HCT116 (cell line): ENCODE results near the gene ARID5A. TPM values are rescaled to one million over a fixed set of nuclear protein-coding genes. Genes with fewer than 3 reads are reported as not detected.
A peak's percentile ranks its signal among the peaks of the same experiment; 100 is the strongest.

Experiments
- ATAC-seq: fragments of 200-7000 bp; cut with Tn5 transposase; 2 replicates; pipeline ENCODE4 v1.9.1; 2020; ENCODE audit warnings: mild to moderate bottlenecking, moderate library complexity
- BruUV-seq: library from RNA; stranded (reverse); fragments of 400-500 nt; replicated peaks from 2 replicates; lab custom pipeline; 2021; lab: Mats Ljungman, UMichigan
- CTCF ChIA-PET: fragments of 300-600 bp; sonication (Branson Sonifier 250); formaldehyde crosslinking; loops from one replicate; lab custom pipeline; 2021; ENCODE audit warnings: antibody characterized with exemption; lab: Charles Lee
- POLR2A ChIA-PET: fragments of 300-600, 350-600 bp; sonication (Branson Sonifier 250); formaldehyde crosslinking; loops from one replicate; lab custom pipeline; 2021; ENCODE audit warnings: antibody characterized with exemption; lab: Charles Lee
- RAD21 ChIA-PET, 2 experiments: fragments of 300-600 bp; sonication (Branson Sonifier 250); formaldehyde crosslinking; loops; one replicate each; lab custom pipeline; 2023; ENCODE audit warnings: low total read pairs in 2 of 2; ENCODE audit not compliant: uncharacterized antibody in 2 of 2, unreplicated experiment in 2 of 2, low non-redundant PET in 1 of 2; lab: Charles Lee
- DNase-seq: peaks from one replicate; pipeline ENCODE4 v3.0.0-alpha.2; 2010; ENCODE audit warnings: low read depth, low spot score
- H2AFZ ChIP-seq: fragments of 200-600 bp; shearing (Covaris generic), sonication (generic); 2 replicates; pipeline ENCODE4 v1.6.1; 2017; ENCODE audit warnings: low read depth, mixed run types, mixed read lengths, antibody characterized with exemption, low read length; ENCODE audit not compliant: poor library complexity, severe bottlenecking
- H3K27ac ChIP-seq: 2 replicates; pipeline ENCODE4 v1.5.1; 2012; ENCODE audit warnings: low read depth, low read length
- H3K27me3 ChIP-seq: fragments of 200-600 bp; sonication (generic); 2 replicates; pipeline ENCODE4 v1.6.1; 2016; ENCODE audit warnings: mixed run types, low read length, mixed read lengths; ENCODE audit not compliant: insufficient read depth
- H3K36me3 ChIP-seq, 2 experiments: fragments of 200-500 bp in 1 of 2; fragments of 200-600 bp in 1 of 2; sonication (Bioruptor generic) in 1 of 2; sonication (generic) in 1 of 2; 2 replicates each; pipeline versions ENCODE4 v1.5.1 to v1.6.1; 2014 to 2016; ENCODE audit warnings: low read length in 2 of 2, inconsistent platforms in 1 of 2, mixed read lengths in 1 of 2, mixed run types in 1 of 2; ENCODE audit not compliant: insufficient read depth in 2 of 2, control insufficient read depth in 1 of 2
- H3K4me1 ChIP-seq, 2 experiments: fragments of 200-600 bp in 1 of 2; sonication (generic) in 1 of 2; 2 replicates each; pipeline versions ENCODE4 v1.5.1 to v1.6.1; 2012 to 2017; ENCODE audit warnings: low read length in 2 of 2, inconsistent platforms in 1 of 2, mild to moderate bottlenecking in 1 of 2, mixed read lengths in 1 of 2, mixed run types in 1 of 2, moderate library complexity in 1 of 2; ENCODE audit not compliant: insufficient read depth in 2 of 2, control insufficient read depth in 1 of 2
- H3K4me2 ChIP-seq: fragments of 200-600 bp; sonication (generic); 2 replicates; pipeline ENCODE4 v1.6.1; 2017; ENCODE audit warnings: mixed run types, low read length, mixed read lengths
- H3K4me3 ChIP-seq, 2 experiments: fragments of 200-600 bp in 1 of 2; sonication (generic) in 1 of 2; replicated peaks in 1 of 2; 2 replicates each; pipeline ENCODE4 v1.5.1; 2011 to 2016; ENCODE audit warnings: low read length in 2 of 2, control low read depth in 1 of 2, low read depth in 1 of 2, mild to moderate bottlenecking in 1 of 2, mixed read lengths in 1 of 2, mixed run types in 1 of 2
- H3K79me2 ChIP-seq: fragments of 200-600 bp; sonication (generic); 2 replicates; pipeline ENCODE4 v1.6.1; 2017; ENCODE audit warnings: mild to moderate bottlenecking, mixed run types, low read length, moderate library complexity, mixed read lengths; ENCODE audit not compliant: insufficient read depth
- H3K9ac ChIP-seq: fragments of 200-600 bp; sonication (generic); 2 replicates; pipeline ENCODE4 v1.6.1; 2016; ENCODE audit warnings: low read length, mixed read lengths
- H3K9me2 ChIP-seq: fragments of 200-600 bp; sonication (generic), shearing (Covaris generic); 2 replicates; pipeline ENCODE4 v1.6.1; 2017; ENCODE audit warnings: mixed run types, mild to moderate bottlenecking, moderate library complexity; ENCODE audit not compliant: insufficient read depth
- H3K9me3 ChIP-seq, 2 experiments: fragments of 200-500 bp in 1 of 2; fragments of 200-600 bp in 1 of 2; sonication (Bioruptor generic) in 1 of 2; sonication (generic) in 1 of 2; 2 replicates each; pipeline ENCODE4 v1.6.1; 2014 to 2017; ENCODE audit warnings: low read length in 2 of 2, mixed read lengths in 2 of 2, inconsistent platforms in 1 of 2, low read depth in 1 of 2, mild to moderate bottlenecking in 1 of 2, mixed run types in 1 of 2, moderate library complexity in 1 of 2; ENCODE audit not compliant: control insufficient read depth in 1 of 2, insufficient read depth in 1 of 2
- H4K20me1 ChIP-seq: fragments of 200-600 bp; sonication (generic), shearing (Covaris generic); 2 replicates; pipeline ENCODE4 v1.6.1; 2017; ENCODE audit warnings: mixed run types, mild to moderate bottlenecking, moderate library complexity; ENCODE audit not compliant: insufficient read depth
- CBX3 ChIP-seq: IDR thresholded peaks from 2 replicates; pipeline ENCODE4 v1.6.1; 2012; ENCODE audit warnings: low read depth
- CEBPB ChIP-seq: IDR thresholded peaks from 2 replicates; pipeline ENCODE4 v1.6.1; 2012; ENCODE audit warnings: low read depth
- EGR1 ChIP-seq: IDR thresholded peaks from 2 replicates; pipeline ENCODE4 v1.6.1; 2012; ENCODE audit warnings: low read depth
- EZH2 ChIP-seq: fragments of 200-600 bp; sonication (generic); IDR thresholded peaks from 2 replicates; pipeline ENCODE4 v1.6.1; 2017; ENCODE audit warnings: antibody characterized with exemption, mixed run types
- FOSL1 ChIP-seq: IDR thresholded peaks from 2 replicates; pipeline ENCODE4 v1.6.1; 2012; ENCODE audit warnings: low read depth
- POLR2A ChIP-seq: IDR thresholded peaks from 2 replicates; pipeline ENCODE4 v1.7.0; 2011; ENCODE audit warnings: borderline replicate concordance; ENCODE audit not compliant: insufficient read depth, insufficient read length; ENCODE audit errors: extremely low read depth
- POLR2AphosphoS5 ChIP-seq: IDR thresholded peaks from 2 replicates; pipeline ENCODE4 v1.6.1; 2011; ENCODE audit warnings: mild to moderate bottlenecking, low read depth, low read length, moderate library complexity
- RAD21 ChIP-seq: IDR thresholded peaks from 2 replicates; pipeline ENCODE4 v1.6.1; 2012; ENCODE audit warnings: low read depth, mild to moderate bottlenecking
- SP1 ChIP-seq: IDR thresholded peaks from 2 replicates; pipeline ENCODE4 v1.6.1; 2012; ENCODE audit warnings: low read depth
- SRF ChIP-seq: IDR thresholded peaks from 2 replicates; pipeline ENCODE4 v1.6.1; 2012; ENCODE audit warnings: low read depth
- YY1 ChIP-seq: IDR thresholded peaks from 2 replicates; pipeline ENCODE4 v1.6.1; 2011; ENCODE audit warnings: low read length, low read depth, moderate library complexity, mild to moderate bottlenecking; ENCODE audit not compliant: insufficient replicate concordance; ENCODE audit errors: extremely low read depth
- ZFX ChIP-seq: fragments of 450-650 bp; IDR thresholded peaks from 2 replicates; pipeline ENCODE4 v1.6.1; 2017
- ZNF274 ChIP-seq: fragments of 200-500 bp; sonication (Bioruptor generic); IDR thresholded peaks from 2 replicates; pipeline ENCODE4 v1.6.1; 2014; ENCODE audit warnings: mild to moderate bottlenecking, low read depth, low read length, inconsistent platforms
- intact Hi-C: fragments of 100-400 bp; cut with micrococcal nuclease; formaldehyde crosslinking; loops from 2 replicates; pipeline ENCODE4 v1.10.0; 2022
- total RNA-seq: library from RNA; stranded (reverse); gene quantifications from one replicate; pipeline ENCODE4 v1.2.1, GENCODE V29; 2021; ENCODE audit not compliant: unreplicated experiment
- TF ChIP-seq, protein P1 (sequence below): IDR thresholded peaks from 2 replicates; pipeline ENCODE4 v1.6.1; 2012
- TF ChIP-seq, protein P2 (sequence below): IDR thresholded peaks from 2 replicates; pipeline ENCODE4 v1.6.1; 2012
- TF ChIP-seq, protein P3 (sequence below), 3 experiments: fragments of 200-600 bp in 1 of 3; sonication (generic) in 1 of 3; IDR thresholded peaks in 2 of 3; conservative IDR thresholded peaks in 1 of 3; 2 replicates each; pipeline ENCODE4 v1.5.1; 2012 to 2017; ENCODE audit warnings: low read depth in 2 of 3, low read length in 2 of 3, antibody characterized with exemption in 1 of 3, borderline replicate concordance in 1 of 3, control low read depth in 1 of 3, mild to moderate bottlenecking in 1 of 3, mixed read lengths in 1 of 3, mixed run types in 1 of 3, moderate library complexity in 1 of 3; ENCODE audit not compliant: insufficient read depth in 1 of 3

The ARID5A gene
- total RNA-seq, 1 experiment from 2014 or later = 8.2 TPM

DNA sequence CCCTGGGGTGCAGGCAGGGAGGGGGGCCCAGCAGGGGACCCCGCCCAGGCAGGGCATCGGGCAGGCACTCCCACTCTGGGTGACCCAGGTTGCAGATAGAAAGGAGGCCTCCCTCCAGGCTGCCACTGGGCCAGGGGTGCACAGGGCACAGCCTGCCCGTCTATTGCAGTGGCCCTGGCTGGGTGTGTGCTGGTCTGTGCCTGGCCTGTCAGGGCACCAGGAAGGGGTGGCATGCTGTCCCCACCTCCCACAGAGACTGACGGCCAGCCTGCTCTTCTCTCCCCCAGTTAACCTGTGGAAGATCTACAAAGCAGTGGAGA is 12.9 kb downstream of the ARID5A start:
- intact Hi-C loops = no loop called here
- DNase-seq (no peak), ATAC-seq (no peak)
- Histone ChIP-seq H3K4me2 (peak overlapping the region; percentile 62), H3K9me3 (no peaks in the 10 kb centered on the region), H3K9ac (no peak overlapping the region), H3K27me3 (no peaks in the 10 kb centered on the region), H3K27ac (no peak overlapping the region; the same call in 1 of the 2 replicates), H3K79me2 (no peaks in the 10 kb centered on the region), H3K4me1 (peaks cover 9 to 30% of the 10 kb centered on the region in 2 experiments; a peak in 3 of 4 replicates), H3K9me2 (no peaks in the 10 kb centered on the region), H3K36me3 (no peaks in the 10 kb centered on the region), H4K20me1 (no peaks in the 10 kb centered on the region), H3K4me3 (no peak overlapping the region), H2AFZ (no peak overlapping the region)
- ChIA-PET POLR2A (no interaction called here), RAD21 (no interaction called here), CTCF (interaction anchor here (1.0 to 2.1 kb wide), 15 partner anchors 10 to 563 kb away, joined by 3 to 22 read pairs (median 7); partner anchors contain the start of genes ANKRD39, ARID5A, CNNM3 and ITPRIPL1)
- no TSS peak for BruUV-seq
- TF ChIP-seq SRF (no peak), POLR2A (no peak), RAD21 (no peak), SP1 (no peak), FOSL1 (no peak), ZNF274 (no peak), POLR2AphosphoS5 (no peak), CBX3 (no peak), YY1 (no peak), EGR1 (no peak), ZFX (no peak), EZH2 (no peak), CEBPB (no peak)
- TF ChIP-seq, protein P1, sequence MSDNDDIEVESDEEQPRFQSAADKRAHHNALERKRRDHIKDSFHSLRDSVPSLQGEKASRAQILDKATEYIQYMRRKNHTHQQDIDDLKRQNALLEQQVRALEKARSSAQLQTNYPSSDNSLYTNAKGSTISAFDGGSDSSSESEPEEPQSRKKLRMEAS = no peak
- TF ChIP-seq, protein P2, sequence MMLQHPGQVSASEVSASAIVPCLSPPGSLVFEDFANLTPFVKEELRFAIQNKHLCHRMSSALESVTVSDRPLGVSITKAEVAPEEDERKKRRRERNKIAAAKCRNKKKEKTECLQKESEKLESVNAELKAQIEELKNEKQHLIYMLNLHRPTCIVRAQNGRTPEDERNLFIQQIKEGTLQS = no peak
- TF ChIP-seq, protein P3, sequence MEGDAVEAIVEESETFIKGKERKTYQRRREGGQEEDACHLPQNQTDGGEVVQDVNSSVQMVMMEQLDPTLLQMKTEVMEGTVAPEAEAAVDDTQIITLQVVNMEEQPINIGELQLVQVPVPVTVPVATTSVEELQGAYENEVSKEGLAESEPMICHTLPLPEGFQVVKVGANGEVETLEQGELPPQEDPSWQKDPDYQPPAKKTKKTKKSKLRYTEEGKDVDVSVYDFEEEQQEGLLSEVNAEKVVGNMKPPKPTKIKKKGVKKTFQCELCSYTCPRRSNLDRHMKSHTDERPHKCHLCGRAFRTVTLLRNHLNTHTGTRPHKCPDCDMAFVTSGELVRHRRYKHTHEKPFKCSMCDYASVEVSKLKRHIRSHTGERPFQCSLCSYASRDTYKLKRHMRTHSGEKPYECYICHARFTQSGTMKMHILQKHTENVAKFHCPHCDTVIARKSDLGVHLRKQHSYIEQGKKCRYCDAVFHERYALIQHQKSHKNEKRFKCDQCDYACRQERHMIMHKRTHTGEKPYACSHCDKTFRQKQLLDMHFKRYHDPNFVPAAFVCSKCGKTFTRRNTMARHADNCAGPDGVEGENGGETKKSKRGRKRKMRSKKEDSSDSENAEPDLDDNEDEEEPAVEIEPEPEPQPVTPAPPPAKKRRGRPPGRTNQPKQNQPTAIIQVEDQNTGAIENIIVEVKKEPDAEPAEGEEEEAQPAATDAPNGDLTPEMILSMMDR (IDR thresholded peaks at IDR 0.05 in 2 of 3, conservative IDR thresholded peaks at IDR 0.05 in 1 of 3; ENCODE audit: borderline replicate concordance in 1 of 3, insufficient read depth in 1 of 3, low read depth in 2 of 3, low read length in 2 of 3) = no peak
